K562 (cell line): ENCODE measurements around the gene LYZL4. TPM values are rescaled to one million over a fixed set of nuclear protein-coding genes. Genes with fewer than 3 reads are reported as not detected.

ENCODE experiments used
- ATAC-seq: fragments of 200-7000 bp; cut with Tn5 transposase; 3 replicates; pipeline ENCODE4 v1.9.1; 2020; ENCODE audit warnings: moderate library complexity
- BruUV-seq: library from RNA; stranded (reverse); fragments of 400-500 nt; replicated peaks from 2 replicates; lab custom pipeline; 2021; lab: Mats Ljungman, UMichigan
- CTCF ChIA-PET: fragments of 300-600 bp; formaldehyde crosslinking; extraction: SDS; loops from one replicate; lab custom pipeline; 2021; ENCODE audit warnings: low intra/inter-chr PET ratio; lab: Yijun Ruan, JAX
- POLR2A ChIA-PET: fragments of 300-600, 350-650 bp; sonication (Branson Sonifier 250); formaldehyde crosslinking; extraction: SDS; loops from one replicate; lab custom pipeline; 2021; ENCODE audit warnings: antibody characterized with exemption, inconsistent platforms; lab: Yijun Ruan, JAX
- DNase-seq, 4 experiments: peaks; one replicate each; pipeline versions ENCODE4 v3.0.0 to v3.0.0-alpha.2; 2011 to 2018; ENCODE audit warnings: low spot score in 3 of 4, mixed read lengths in 3 of 4; ENCODE audit errors: extremely low read depth in 1 of 4
- FAIRE-seq: peaks from 2 replicates; lab custom pipeline; 2011; peaks lifted over from hg19 to GRCh38; lab: Jason Lieb, UNC
- H2AFZ ChIP-seq: 2 replicates; pipeline ENCODE4 v1.6.0; 2011; ENCODE audit warnings: low read depth, low read length, control low read depth, inconsistent platforms
- H3K27ac ChIP-seq: fragments of 200-600 bp; 3 replicates; pipeline ENCODE4 v1.8.0; 2011; ENCODE audit warnings: low read depth, mild to moderate bottlenecking, control low read depth, inconsistent platforms, low read length, moderate library complexity, mixed read lengths; ENCODE audit errors: extremely low read depth
- H3K27me3 ChIP-seq, 2 experiments: fragments of 300-600 bp in 1 of 2; 2 replicates in 1 of 2; 3 replicates in 1 of 2; pipeline versions ENCODE4 v1.6.0 to v1.8.0; 2011; ENCODE audit warnings: inconsistent platforms in 2 of 2, low read length in 2 of 2, mild to moderate bottlenecking in 1 of 2, mixed read lengths in 1 of 2, moderate library complexity in 1 of 2; ENCODE audit not compliant: control insufficient read depth in 2 of 2, insufficient read depth in 2 of 2
- H3K36me3 ChIP-seq: fragments of 300-600 bp; 3 replicates; pipeline ENCODE4 v1.8.0; 2011; ENCODE audit warnings: mild to moderate bottlenecking, low read length, inconsistent platforms; ENCODE audit not compliant: control insufficient read depth, insufficient read depth
- H3K4me1 ChIP-seq, 2 experiments: fragments of 200-600 bp in 1 of 2; replicated peaks in 1 of 2; 2 replicates in 1 of 2; 3 replicates in 1 of 2; pipeline versions ENCODE4 v1.5.1 to v1.8.0; 2011; ENCODE audit warnings: inconsistent platforms in 2 of 2, low read length in 2 of 2, mild to moderate bottlenecking in 1 of 2, mixed read lengths in 1 of 2, moderate library complexity in 1 of 2; ENCODE audit not compliant: control insufficient read depth in 2 of 2, insufficient read depth in 2 of 2
- H3K4me2 ChIP-seq: 2 replicates; pipeline ENCODE4 v1.6.1; 2011; ENCODE audit warnings: low read length, control low read depth, inconsistent platforms, mixed read lengths; ENCODE audit not compliant: insufficient read depth
- H3K4me3 ChIP-seq: fragments of 200-600 bp; sonication (generic), shearing (Covaris generic); 2 replicates; pipeline ENCODE4 v1.5.1; 2016; ENCODE audit warnings: control low read depth, inconsistent platforms
- H3K79me2 ChIP-seq: fragments of 200-600 bp; 3 replicates; pipeline ENCODE4 v1.8.0; 2011; ENCODE audit warnings: low read length, inconsistent platforms; ENCODE audit not compliant: control insufficient read depth, insufficient read depth
- H3K9ac ChIP-seq, 2 experiments: 2 replicates each; pipeline versions ENCODE4 v1.6.0 to v1.6.1; 2011; ENCODE audit warnings: low read depth in 2 of 2, low read length in 2 of 2, control low read depth in 1 of 2, inconsistent platforms in 1 of 2, mild to moderate bottlenecking in 1 of 2, mixed read lengths in 1 of 2; ENCODE audit not compliant: insufficient read depth in 1 of 2
- H3K9me1 ChIP-seq: one replicate; pipeline ENCODE4 v1.6.0; 2011; ENCODE audit warnings: inconsistent platforms, mild to moderate bottlenecking, low read length, moderate library complexity; ENCODE audit not compliant: control insufficient read depth, insufficient read depth
- H3K9me3 ChIP-seq: replicated peaks from 2 replicates; pipeline ENCODE4 v1.5.1; 2011; ENCODE audit warnings: low read depth, low read length, inconsistent platforms; ENCODE audit not compliant: control insufficient read depth, insufficient read depth
- H4K20me1 ChIP-seq: replicated peaks from 2 replicates; pipeline ENCODE4 v1.6.1; 2011; ENCODE audit warnings: low read length, inconsistent platforms, mixed read lengths; ENCODE audit not compliant: control insufficient read depth, insufficient read depth
- BCOR ChIP-seq: fragments of 450-650 bp; IDR thresholded peaks from 2 replicates; pipeline ENCODE4 v1.6.1; 2016
- DACH1 ChIP-seq: fragments of 450-650 bp; IDR thresholded peaks from 2 replicates; pipeline ENCODE4 v1.6.1; 2018; ENCODE audit not compliant: partially characterized antibody
- ELF4 ChIP-seq: fragments of 450-650 bp; formaldehyde crosslinking; IDR thresholded peaks from 2 replicates; pipeline ENCODE4 v1.4.0; 2022; ENCODE audit warnings: missing genetic modification characterization
- FIP1L1 ChIP-seq: fragments of 200-400 bp; formaldehyde crosslinking; IDR thresholded peaks from 2 replicates; pipeline ENCODE4 v1.6.1; 2018; ENCODE audit warnings: mild to moderate bottlenecking, low read depth, low read length; ENCODE audit not compliant: poor library complexity, severe bottlenecking
- HMG20B ChIP-seq: fragments of 250-450 bp; sonication (Bioruptor Pico); IDR thresholded peaks from 2 replicates; pipeline ENCODE4 v1.5.0; 2021; ENCODE audit warnings: mild to moderate bottlenecking
- MBD1 ChIP-seq: fragments of 250-450 bp; sonication (Bioruptor Pico); IDR thresholded peaks from 2 replicates; pipeline ENCODE4 v1.8.0; 2022; ENCODE audit warnings: inconsistent platforms
- PHF8 ChIP-seq: fragments of 200-600 bp; sonication (generic); IDR thresholded peaks from 2 replicates; pipeline ENCODE4 v1.6.1; 2012; ENCODE audit warnings: mixed run types, mild to moderate bottlenecking, inconsistent platforms, low read length, moderate library complexity, borderline replicate concordance
- RBM15 ChIP-seq: fragments of 200-400 bp; formaldehyde crosslinking; IDR thresholded peaks from 2 replicates; pipeline ENCODE4 v1.6.1; 2018; ENCODE audit warnings: mild to moderate bottlenecking, low read length, moderate library complexity; ENCODE audit not compliant: insufficient read depth
- SETDB1 ChIP-seq: IDR thresholded peaks from one replicate; pipeline ENCODE4 v1.6.1; 2012; ENCODE audit warnings: low read length, control low read depth, inconsistent platforms
- SRSF1 ChIP-seq: fragments of 200-400 bp; formaldehyde crosslinking; IDR thresholded peaks from 2 replicates; pipeline ENCODE4 v1.6.1; 2017; ENCODE audit warnings: mild to moderate bottlenecking, low read depth, low read length, moderate library complexity
- TAF1 ChIP-seq: IDR thresholded peaks from 2 replicates; pipeline ENCODE4 v1.6.1; 2011; ENCODE audit warnings: mild to moderate bottlenecking, low read length, moderate library complexity; ENCODE audit not compliant: insufficient read depth, control insufficient read depth, severe bottlenecking; ENCODE audit errors: extremely low read depth
- ZNF133 ChIP-seq: fragments of 250-450 bp; sonication (Bioruptor Pico); IDR thresholded peaks from 2 replicates; pipeline ENCODE4 v1.4.0; 2020; ENCODE audit warnings: mild to moderate bottlenecking
- ZNF282 ChIP-seq: sonication (generic); formaldehyde crosslinking; IDR thresholded peaks from 2 replicates; pipeline ENCODE4 v1.8.1; 2023; ENCODE audit warnings: missing genetic modification reagents
- WGBS: fragments of 100-300 bp; shearing (Covaris generic); methylation state at CpG from one replicate; pipeline ENCODE4 v1.1.6; 2016; ENCODE audit warnings: low coverage, mixed read lengths; ENCODE audit not compliant: insufficient coverage; ENCODE audit errors: missing lambda C conversion rate; 5-methylcytosine and 5-hydroxymethylcytosine counted together
- in situ Hi-C: fragments of 300-500 bp; cut with MboI; formaldehyde crosslinking; loops from 4 replicates; pipeline ENCODE4 v1.15.0; 2018; ENCODE audit warnings: inconsistent platforms, mixed read lengths
- intact Hi-C: fragments of 100-400 bp; cut with micrococcal nuclease; formaldehyde crosslinking; loops from 2 replicates; pipeline ENCODE4 v1.14.2; 2022
- polyA plus RNA-seq, 8 experiments: library from polyadenylated mRNA; depleted of rRNA in 4 of 8; stranded (reverse) in 5 of 8; unstranded in 3 of 8; fragments of >200 nt; fragmentation: Nextera tagmentation in 2 of 8; fragmentation: Illumina TruSeq in 1 of 8; extraction: Ambion mirVana in 2 of 8; extraction: Trizol in 1 of 8; gene quantifications; 2 replicates each; pipeline versions ENCODE4 v1.2.1 to v1.2.3, GENCODE V29; 2011 to 2014; ENCODE audit warnings: inconsistent platforms in 1 of 8, missing spikeins in 1 of 8
- total RNA-seq, 7 experiments: library from RNA; depleted of rRNA in 6 of 7; stranded (reverse); fragments of >200 nt in 6 of 7; fragmentation: Illumina TruSeq in 2 of 7; extraction: Trizol in 2 of 7; gene quantifications; 2 replicates each; pipeline versions ENCODE4 v1.2.1 to v1.2.3, GENCODE V29; 2011 to 2021; ENCODE audit warnings: low replicate concordance in 1 of 7
- TF ChIP-seq, protein P1 (sequence below): IDR thresholded peaks from 3 replicates; pipeline ENCODE4 v1.6.1; 2011; ENCODE audit warnings: borderline replicate concordance, mild to moderate bottlenecking; ENCODE audit not compliant: insufficient read length, insufficient read depth
- TF ChIP-seq, protein P2 (sequence below): fragments of 450-650 bp; formaldehyde crosslinking; IDR thresholded peaks from 2 replicates; pipeline ENCODE4 v1.4.0; 2020; ENCODE audit warnings: mild to moderate bottlenecking

The LYZL4 gene
- total and polyA plus RNA-seq, 9 of the 15 experiments (the other 6 are each of a cell fraction or from before 2014, with no cell fraction given) = not detected

DNA sequence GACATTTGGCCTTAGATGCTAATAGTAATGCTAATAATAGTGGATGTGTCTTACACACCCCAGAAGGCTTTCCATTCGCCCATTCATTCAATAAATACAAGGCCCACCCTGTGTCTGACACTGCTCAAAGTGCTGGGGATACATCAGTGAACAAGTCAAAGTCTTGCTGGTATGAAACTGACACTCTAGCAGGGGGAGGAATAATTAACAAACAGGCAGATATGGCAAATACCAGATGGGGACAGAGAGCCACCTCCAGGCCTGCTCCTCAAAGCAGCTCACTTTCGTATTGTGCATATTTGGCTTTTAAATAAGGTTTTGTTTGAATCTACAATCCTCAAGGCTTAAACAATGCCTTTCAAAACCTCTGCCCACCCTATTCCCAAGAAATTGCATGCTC lies 28.3 kb upstream of the LYZL4 start:
- BruUV-seq = no TSS peak
- POLR2A ChIA-PET = interaction anchor here (0.6 kb wide), 1 partner anchor 738 kb away, joined by 3 read pairs; no protein-coding TSS in a partner anchor

More for the DNA sequence above, 28.3 kb upstream of the LYZL4 start:
- DNase-seq (no peak), FAIRE-seq (no peak), ATAC-seq (no peak)
- intact Hi-C loops = no loop called here
- no peak overlapping the region for H2AFZ ChIP-seq
- peaks cover 5 to 21% of the 10 kb centered on the region in 2 experiments; a peak in 4 of 5 replicates for H3K27me3 ChIP-seq
- WGBS = 0% methylated on average over 2 of the region's 2 CpGs
- no peaks in the 10 kb centered on the region for H3K4me1 ChIP-seq
- H3K9me1 ChIP-seq = no peaks in the 10 kb centered on the region
- H3K9me3 ChIP-seq = no peaks in the 10 kb centered on the region
- H3K27ac ChIP-seq = no peak overlapping the region
- no peaks in the 10 kb centered on the region for H4K20me1 ChIP-seq
- H3K4me3 ChIP-seq = no peak overlapping the region
- CTCF ChIA-PET = no interaction called here
- no peaks in the 10 kb centered on the region for H3K36me3 ChIP-seq
- TF ChIP-seq PHF8 (no peak), BCOR (no peak), MBD1 (CRISPR knock-in tag) (no peak), ZNF133 (CRISPR knock-in tag) (no peak), SRSF1 (no peak), ELF4 (CRISPR knock-in tag) (no peak), DACH1 (no peak), ZNF282 (no peak), HMG20B (CRISPR knock-in tag) (no peak), FIP1L1 (no peak), SETDB1 (no peak), TAF1 (no peak), RBM15 (no peak)
- TF ChIP-seq, protein P1, sequence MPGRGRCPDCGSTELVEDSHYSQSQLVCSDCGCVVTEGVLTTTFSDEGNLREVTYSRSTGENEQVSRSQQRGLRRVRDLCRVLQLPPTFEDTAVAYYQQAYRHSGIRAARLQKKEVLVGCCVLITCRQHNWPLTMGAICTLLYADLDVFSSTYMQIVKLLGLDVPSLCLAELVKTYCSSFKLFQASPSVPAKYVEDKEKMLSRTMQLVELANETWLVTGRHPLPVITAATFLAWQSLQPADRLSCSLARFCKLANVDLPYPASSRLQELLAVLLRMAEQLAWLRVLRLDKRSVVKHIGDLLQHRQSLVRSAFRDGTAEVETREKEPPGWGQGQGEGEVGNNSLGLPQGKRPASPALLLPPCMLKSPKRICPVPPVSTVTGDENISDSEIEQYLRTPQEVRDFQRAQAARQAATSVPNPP = no peak
- TF ChIP-seq, protein P2, sequence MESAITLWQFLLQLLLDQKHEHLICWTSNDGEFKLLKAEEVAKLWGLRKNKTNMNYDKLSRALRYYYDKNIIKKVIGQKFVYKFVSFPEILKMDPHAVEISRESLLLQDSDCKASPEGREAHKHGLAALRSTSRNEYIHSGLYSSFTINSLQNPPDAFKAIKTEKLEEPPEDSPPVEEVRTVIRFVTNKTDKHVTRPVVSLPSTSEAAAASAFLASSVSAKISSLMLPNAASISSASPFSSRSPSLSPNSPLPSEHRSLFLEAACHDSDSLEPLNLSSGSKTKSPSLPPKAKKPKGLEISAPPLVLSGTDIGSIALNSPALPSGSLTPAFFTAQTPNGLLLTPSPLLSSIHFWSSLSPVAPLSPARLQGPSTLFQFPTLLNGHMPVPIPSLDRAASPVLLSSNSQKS (CRISPR knock-in tag) = no peak
- H3K4me2 ChIP-seq = no peak overlapping the region
- in situ Hi-C loops = no loop called here
- H3K79me2 ChIP-seq = no peaks in the 10 kb centered on the region
- H3K9ac ChIP-seq = no peak overlapping the region
